HFF-Myc (cell line): ENCODE data around the gene MRFAP1.
"Not testable (repeated sequence)": the region's sequence is repeated elsewhere in the genome, so short reads cannot be mapped to it uniquely, and the experiment has no call there.

Source experiments
- DNase-seq: peaks from one replicate; pipeline ENCODE4 v3.0.0-alpha.2; 2011; ENCODE audit warnings: low read depth; ENCODE audit errors: extremely low read depth
- H3K4me3 ChIP-seq: replicated peaks from 2 replicates; pipeline ENCODE4 v1.5.1; 2011; ENCODE audit warnings: low read depth, mild to moderate bottlenecking, control low read depth, low read length
- TF ChIP-seq, protein P1 (sequence below): IDR thresholded peaks from 2 replicates; pipeline ENCODE4 v1.5.1; 2012; ENCODE audit warnings: mild to moderate bottlenecking, low read depth, low read length, control low read depth; ENCODE audit errors: missing control alignments

MRFAP1 gene

GRCh38 chr4:6620891-6621555, 19.5 kb upstream of the MRFAP1 start:
- TF ChIP-seq, protein P1, sequence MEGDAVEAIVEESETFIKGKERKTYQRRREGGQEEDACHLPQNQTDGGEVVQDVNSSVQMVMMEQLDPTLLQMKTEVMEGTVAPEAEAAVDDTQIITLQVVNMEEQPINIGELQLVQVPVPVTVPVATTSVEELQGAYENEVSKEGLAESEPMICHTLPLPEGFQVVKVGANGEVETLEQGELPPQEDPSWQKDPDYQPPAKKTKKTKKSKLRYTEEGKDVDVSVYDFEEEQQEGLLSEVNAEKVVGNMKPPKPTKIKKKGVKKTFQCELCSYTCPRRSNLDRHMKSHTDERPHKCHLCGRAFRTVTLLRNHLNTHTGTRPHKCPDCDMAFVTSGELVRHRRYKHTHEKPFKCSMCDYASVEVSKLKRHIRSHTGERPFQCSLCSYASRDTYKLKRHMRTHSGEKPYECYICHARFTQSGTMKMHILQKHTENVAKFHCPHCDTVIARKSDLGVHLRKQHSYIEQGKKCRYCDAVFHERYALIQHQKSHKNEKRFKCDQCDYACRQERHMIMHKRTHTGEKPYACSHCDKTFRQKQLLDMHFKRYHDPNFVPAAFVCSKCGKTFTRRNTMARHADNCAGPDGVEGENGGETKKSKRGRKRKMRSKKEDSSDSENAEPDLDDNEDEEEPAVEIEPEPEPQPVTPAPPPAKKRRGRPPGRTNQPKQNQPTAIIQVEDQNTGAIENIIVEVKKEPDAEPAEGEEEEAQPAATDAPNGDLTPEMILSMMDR: no peak
- no peak for DNase-seq
- no peak overlapping the region for H3K4me3 ChIP-seq

GRCh38 chr4:6621556-6621927, 18.9 kb upstream of the MRFAP1 start:
- no peak for DNase-seq
- TF ChIP-seq, protein P1: no peak

GRCh38 chr4:6622744-6623143, 17.7 kb upstream of the MRFAP1 start:
- TF ChIP-seq, protein P1: no peak
- DNase-seq: no peak
- no peak overlapping the region for H3K4me3 ChIP-seq

More at GRCh38 chr4:6621556-6621927, 18.9 kb upstream of the MRFAP1 start:
- no peak overlapping the region for H3K4me3 ChIP-seq

- TF ChIP-seq, protein P1: no peak
- DNase-seq: no peak
- H3K4me3 ChIP-seq: no peak overlapping the region
Measured at GRCh38 chr4:6625256-6625655, 15.2 kb upstream of the MRFAP1 start.

- TF ChIP-seq, protein P1: no peak
- no peak for DNase-seq
- H3K4me3 ChIP-seq: no peak overlapping the region
Measured at GRCh38 chr4:6626066-6626465, 14.4 kb upstream of the MRFAP1 start.

GRCh38 chr4:6627832-6628231, 12.7 kb upstream of the MRFAP1 start:
- TF ChIP-seq, protein P1: no peak
- no peak for DNase-seq
- H3K4me3 ChIP-seq: no peak overlapping the region

DNA sequence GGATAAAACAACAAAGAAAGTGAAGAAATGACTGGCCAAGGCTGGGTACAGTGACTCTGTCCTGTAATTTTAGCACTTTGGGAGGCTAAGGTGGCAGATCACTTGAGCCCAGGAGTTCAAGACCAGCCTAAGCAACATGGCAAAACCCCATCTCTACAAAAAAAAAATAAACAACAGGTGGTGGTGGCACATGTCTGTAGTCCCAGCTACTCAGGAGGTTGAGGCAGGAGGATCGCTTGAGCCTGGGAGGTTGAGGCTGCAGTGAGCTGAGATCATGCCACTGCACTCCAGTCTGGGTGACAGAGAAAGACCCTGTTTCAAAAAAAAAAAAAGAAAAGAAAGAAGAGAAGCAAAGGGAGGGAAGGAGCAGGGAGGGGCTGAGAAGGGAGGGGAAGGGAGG, 12.0 kb upstream of the MRFAP1 start:
- not testable (repeated sequence) for H3K4me3 ChIP-seq, DNase-seq
